CD4-positive, alpha-beta T cell (primary cell): ENCODE measurements around the gene CFAP298. TPM values are rescaled to one million over a fixed set of nuclear protein-coding genes. Genes with fewer than 3 reads are reported as not detected.
"Not testable (repeated sequence)": the region's sequence is repeated elsewhere in the genome, so short reads cannot be mapped to it uniquely, and the experiment has no call there.

Experiments
- ATAC-seq: fragments of 200-7000 bp; cut with Tn5 transposase; one replicate; pipeline ENCODE4 v1.10.0; 2022; ENCODE audit warnings: mild to moderate bottlenecking; ENCODE audit not compliant: poor library complexity
- CTCF ChIA-PET: fragments of 350-600 bp; sonication (Branson Sonifier 250); formaldehyde crosslinking; loops from one replicate; lab custom pipeline; 2021; ENCODE audit warnings: antibody characterized with exemption, inconsistent platforms; lab: Charles Lee
- POLR2A ChIA-PET: fragments of 350-600 bp; sonication (Branson Sonifier 250); formaldehyde crosslinking; loops from one replicate; lab custom pipeline; 2021; ENCODE audit warnings: antibody characterized with exemption, inconsistent platforms; lab: Charles Lee
- DNase-seq, 14 experiments: peaks; one replicate each; pipeline ENCODE4 v3.0.0-alpha.2; 2013 to 2020; ENCODE audit warnings: mixed read lengths in 2 of 14
- H3K27ac ChIP-seq, 2 donors: one replicate each; pipeline versions ENCODE4 v1.5.1 to v1.7.0; 2013; ENCODE audit warnings: low read length in 2 of 2, low read depth in 1 of 2, mild to moderate bottlenecking in 1 of 2
- H3K27me3 ChIP-seq, 2 experiments: 1 replicate in 1 of 2; 2 replicates in 1 of 2; pipeline versions ENCODE4 v1.6.1 to v1.7.0; 2013; ENCODE audit warnings: low read length in 2 of 2, control low read depth in 1 of 2, mild to moderate bottlenecking in 1 of 2, moderate library complexity in 1 of 2; ENCODE audit not compliant: insufficient read depth in 2 of 2, control insufficient read depth in 1 of 2
- H3K36me3 ChIP-seq: one replicate; pipeline ENCODE4 v1.6.1; 2013; ENCODE audit warnings: low read length, control low read depth; ENCODE audit not compliant: insufficient read depth
- H3K4me1 ChIP-seq: one replicate; pipeline ENCODE4 v1.6.1; 2013; ENCODE audit warnings: low read length, control low read depth; ENCODE audit not compliant: insufficient read depth
- H3K4me3 ChIP-seq: one replicate; pipeline ENCODE4 v1.5.1; 2013; ENCODE audit warnings: mild to moderate bottlenecking, low read length, moderate library complexity
- H3K9me3 ChIP-seq, 2 experiments: 1 replicate in 1 of 2; 2 replicates in 1 of 2; pipeline versions ENCODE4 v1.6.1 to v1.7.0; 2013; ENCODE audit warnings: low read length in 2 of 2, mild to moderate bottlenecking in 2 of 2, control low read depth in 1 of 2, moderate library complexity in 1 of 2; ENCODE audit not compliant: control insufficient read depth in 1 of 2, insufficient read depth in 1 of 2
- H3K27ac Mint-ChIP-seq: one replicate; pipeline ENCODE4 v1.8.0; 2020; ENCODE audit warnings: mixed read lengths
- H3K27me3 Mint-ChIP-seq: one replicate; pipeline ENCODE4 v1.8.0; 2021; ENCODE audit warnings: mixed read lengths
- H3K36me3 Mint-ChIP-seq: one replicate; pipeline ENCODE4 v1.8.0; 2021; ENCODE audit warnings: low read depth, mixed read lengths
- H3K4me1 Mint-ChIP-seq: one replicate; pipeline ENCODE4 v1.8.0; 2021; ENCODE audit warnings: low read depth, mixed read lengths
- H3K4me3 Mint-ChIP-seq: one replicate; pipeline ENCODE4 v1.8.0; 2020; ENCODE audit warnings: mild to moderate bottlenecking, mixed read lengths
- H3K9me3 Mint-ChIP-seq: one replicate; pipeline ENCODE4 v1.8.0; 2020; ENCODE audit warnings: mixed read lengths
- intact Hi-C, 2 experiments: fragments of 100-400 bp; cut with DNase I in 1 of 2; cut with micrococcal nuclease in 1 of 2; formaldehyde crosslinking; loops; one replicate each; pipeline versions ENCODE4 v1.15.1 to v1.9.0; 2023 to 2025; cut with DNase I, micrococcal nuclease
- polyA plus RNA-seq, 2 donors: library from polyadenylated mRNA; unstranded; fragments of 120-200 nt; gene quantifications; one replicate each; pipeline ENCODE4 v1.2.1, GENCODE V29; 2013
- total RNA-seq, 174 experiments: library from RNA in 2 of 174; stranded (reverse) in 2 of 174; gene quantifications; one replicate each; pipeline ENCODE4 v1.2.3 and lab custom pipeline; 2021 to 2026
- TF ChIP-seq, protein P1 (sequence below): fragments of 200-600 bp; IDR thresholded peaks from one replicate; pipeline ENCODE4 v1.8.0; 2022; ENCODE audit warnings: antibody characterized with exemption, mild to moderate bottlenecking

CFAP298 gene, protein sequence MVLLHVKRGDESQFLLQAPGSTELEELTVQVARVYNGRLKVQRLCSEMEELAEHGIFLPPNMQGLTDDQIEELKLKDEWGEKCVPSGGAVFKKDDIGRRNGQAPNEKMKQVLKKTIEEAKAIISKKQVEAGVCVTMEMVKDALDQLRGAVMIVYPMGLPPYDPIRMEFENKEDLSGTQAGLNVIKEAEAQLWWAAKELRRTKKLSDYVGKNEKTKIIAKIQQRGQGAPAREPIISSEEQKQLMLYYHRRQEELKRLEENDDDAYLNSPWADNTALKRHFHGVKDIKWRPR
- 1 to 10 TPM; 7.6 to 9.4 TPM for total RNA-seq
- polyA plus RNA-seq (2013, experiment 1 of 2): 31.4 TPM
- polyA plus RNA-seq (2013, experiment 2 of 2): 34.5 TPM
- 4.2 to 15.5 (median 10.2) reads per million in 172 experiments for total RNA-seq (lab: John Stamatoyannopoulos, UW)

DNA sequence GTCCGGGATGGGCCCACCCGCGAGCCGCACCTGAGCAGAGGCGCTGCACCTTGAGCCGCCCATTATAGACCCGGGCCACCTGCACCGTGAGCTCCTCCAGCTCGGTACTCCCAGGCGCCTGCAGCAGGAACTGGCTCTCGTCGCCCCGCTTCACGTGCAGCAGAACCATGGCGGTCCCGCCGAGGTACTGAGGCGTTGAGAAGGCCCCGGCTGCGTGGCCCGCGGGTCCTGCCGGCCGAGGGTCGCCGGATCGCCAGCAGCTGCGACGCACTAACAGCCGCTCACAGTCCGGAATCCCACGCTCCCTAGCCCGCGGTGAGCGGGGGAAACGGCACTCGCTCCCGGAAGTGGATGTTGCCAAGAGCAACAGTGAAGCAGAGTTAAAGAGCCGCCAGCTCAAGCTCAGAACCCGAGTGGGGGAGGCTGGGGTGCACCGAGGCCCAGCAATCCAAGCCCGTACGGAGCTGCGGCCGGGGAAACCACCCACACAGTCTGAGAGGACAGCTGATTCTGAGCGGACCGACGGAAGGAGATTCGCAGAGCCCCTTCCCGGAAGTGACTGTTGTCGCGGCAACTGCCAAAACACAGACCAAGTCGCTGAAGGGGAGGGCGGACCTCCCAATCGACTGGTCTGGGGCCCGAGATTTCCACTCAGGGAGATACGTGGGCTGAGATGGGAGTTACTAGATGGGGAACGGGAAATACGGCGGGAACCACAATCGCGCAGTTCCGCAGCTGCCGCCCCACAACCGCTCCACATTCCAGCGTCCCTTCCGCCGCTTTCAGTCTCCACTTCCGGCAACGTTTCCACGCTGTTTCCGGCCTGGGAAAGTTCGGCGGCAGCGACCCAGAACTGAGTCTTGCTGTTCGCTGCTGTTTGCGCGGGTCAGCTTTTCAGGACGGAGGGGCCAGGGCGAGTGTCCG, at the start of gene CFAP298:
TSS of gene CFAP298 (minus strand) at position 303 of the 924 bp plus-strand sequence. CDS start at position 169, 134 bp downstream.
- peak; percentile 76 to 98 (median 86) for DNase-seq
- Mint-ChIP-seq H3K27ac (peak within 1 kb of the TSS; percentile 87), H3K36me3 (peaks cover 40% of the 10 kb centered on the region), H3K9me3 (no peaks in the 10 kb centered on the region), H3K4me1 (peaks cover 27% of the 10 kb centered on the region), H3K27me3 (no peaks in the 10 kb centered on the region), H3K4me3 (peak within 1 kb of the TSS; percentile 99)
- intact Hi-C loops: loop anchor here (2.0 to 5.0 kb wide), 5 partner anchors 115 to 335 kb away; partner anchors contain the start of genes MIS18A (in 1 of the 2), PAXBP1 (in 1 of the 2), SYNJ1 (in 1 of the 2) and URB1 (in 1 of the 2)
- ATAC-seq: peak; percentile 93
- TF ChIP-seq, protein P1, sequence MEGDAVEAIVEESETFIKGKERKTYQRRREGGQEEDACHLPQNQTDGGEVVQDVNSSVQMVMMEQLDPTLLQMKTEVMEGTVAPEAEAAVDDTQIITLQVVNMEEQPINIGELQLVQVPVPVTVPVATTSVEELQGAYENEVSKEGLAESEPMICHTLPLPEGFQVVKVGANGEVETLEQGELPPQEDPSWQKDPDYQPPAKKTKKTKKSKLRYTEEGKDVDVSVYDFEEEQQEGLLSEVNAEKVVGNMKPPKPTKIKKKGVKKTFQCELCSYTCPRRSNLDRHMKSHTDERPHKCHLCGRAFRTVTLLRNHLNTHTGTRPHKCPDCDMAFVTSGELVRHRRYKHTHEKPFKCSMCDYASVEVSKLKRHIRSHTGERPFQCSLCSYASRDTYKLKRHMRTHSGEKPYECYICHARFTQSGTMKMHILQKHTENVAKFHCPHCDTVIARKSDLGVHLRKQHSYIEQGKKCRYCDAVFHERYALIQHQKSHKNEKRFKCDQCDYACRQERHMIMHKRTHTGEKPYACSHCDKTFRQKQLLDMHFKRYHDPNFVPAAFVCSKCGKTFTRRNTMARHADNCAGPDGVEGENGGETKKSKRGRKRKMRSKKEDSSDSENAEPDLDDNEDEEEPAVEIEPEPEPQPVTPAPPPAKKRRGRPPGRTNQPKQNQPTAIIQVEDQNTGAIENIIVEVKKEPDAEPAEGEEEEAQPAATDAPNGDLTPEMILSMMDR: no peak
- Histone ChIP-seq H3K27me3 (no peaks in the 10 kb centered on the region), H3K9me3 (no peaks in the 10 kb centered on the region), H3K36me3 (peaks cover 23% of the 10 kb centered on the region), H3K4me1 (peaks cover 26% of the 10 kb centered on the region), H3K27ac (peak within 1 kb of the TSS; percentile 76 to 96), H3K4me3 (peak within 1 kb of the TSS; percentile 83)
- ChIA-PET CTCF (interaction anchor here (1.0 to 1.6 kb wide), 3 partner anchors 11 to 868 kb away, joined by 4 to 9 read pairs (median 5); partner anchors contain the start of genes PAXBP1 and TMEM50B), POLR2A (interaction anchor here (0.9 to 3.4 kb wide), 10 partner anchors 12 to 931 kb away, joined by 3 to 19 read pairs (median 8); partner anchors contain the start of genes EVA1C, PAXBP1, SON and SYNJ1)

DNA sequence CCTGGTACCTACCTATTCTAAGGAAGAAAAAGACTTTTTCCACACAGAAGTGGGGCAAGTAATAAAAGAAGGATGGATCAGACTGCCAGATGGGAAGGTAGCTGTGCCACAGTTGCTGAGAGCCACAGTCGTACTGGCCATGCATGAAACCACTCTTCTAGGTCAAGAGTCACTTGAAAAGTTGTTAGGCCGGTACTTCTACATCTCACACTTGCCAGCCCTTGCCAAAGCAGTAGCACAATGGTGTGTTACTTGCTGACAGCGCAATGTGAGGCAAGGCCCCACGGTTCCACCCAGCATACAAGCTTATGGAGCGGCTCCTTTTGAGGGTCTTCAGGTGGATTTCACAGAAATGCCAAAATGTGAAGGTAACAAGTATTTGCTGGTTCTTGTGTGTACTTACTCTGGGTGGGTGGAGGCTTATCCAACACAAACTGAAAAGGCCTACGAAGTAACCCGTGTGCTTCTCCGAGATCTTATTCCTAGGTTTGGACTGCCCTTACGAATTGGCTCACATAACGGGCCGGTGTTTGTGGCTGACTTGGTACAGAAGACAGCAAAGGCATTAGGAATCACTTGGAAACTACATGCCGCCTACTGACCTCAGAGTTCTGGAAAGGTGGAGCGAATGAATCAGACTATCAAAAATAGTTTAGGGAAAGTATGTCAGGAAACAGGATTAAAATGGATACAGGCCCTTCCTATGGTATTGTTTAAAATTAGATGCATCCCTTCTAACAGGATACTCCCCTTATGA, 49.0 kb upstream of the CFAP298 start:
- H3K27ac ChIP-seq, H3K27me3 Mint-ChIP-seq, H3K4me3 Mint-ChIP-seq, intact Hi-C loops, H3K9me3 Mint-ChIP-seq, H3K4me1 ChIP-seq, CTCF ChIA-PET, ATAC-seq, DNase-seq, H3K27ac Mint-ChIP-seq, POLR2A ChIA-PET, H3K27me3 ChIP-seq, H3K4me1 Mint-ChIP-seq, H3K4me3 ChIP-seq: not testable (repeated sequence)
- peaks cover 7 to 21% of the 10 kb centered on the region in 2 experiments for H3K9me3 ChIP-seq
- H3K36me3 ChIP-seq: peaks cover 67% of the 10 kb centered on the region
- H3K36me3 Mint-ChIP-seq: peaks cover 99% of the 10 kb centered on the region

DNA sequence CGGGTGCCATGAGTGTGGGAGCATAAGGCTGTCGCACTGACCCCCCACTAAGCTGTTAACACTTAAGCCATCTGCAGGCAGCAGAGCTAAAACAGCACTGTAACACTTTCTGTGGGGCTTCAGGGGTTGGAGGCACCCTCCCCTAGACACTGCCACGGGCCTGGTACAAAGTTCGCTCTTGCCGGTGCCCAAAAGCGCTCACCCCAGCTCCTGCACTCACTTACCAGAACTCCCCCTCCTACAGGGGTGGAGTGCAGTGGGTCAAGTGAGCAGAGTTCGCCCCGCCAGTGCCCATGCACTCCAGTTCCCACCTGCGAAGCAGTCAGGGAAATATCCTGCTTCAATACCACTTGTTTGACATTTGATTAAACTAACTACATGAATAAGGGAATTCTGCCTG, 46.3 kb upstream of the CFAP298 start:
- no peak for DNase-seq
- no peaks in the 10 kb centered on the region for H3K9me3 Mint-ChIP-seq
- no peak overlapping the region for H3K4me3 Mint-ChIP-seq
- TF ChIP-seq, protein P1: no peak
- H3K4me3 ChIP-seq: no peak overlapping the region
- peaks cover 97% of the 10 kb centered on the region for H3K36me3 Mint-ChIP-seq
- no peak overlapping the region for H3K27ac Mint-ChIP-seq
- no peak for ATAC-seq
- H3K4me1 ChIP-seq: no peaks in the 10 kb centered on the region
- ChIA-PET POLR2A (no interaction called here), CTCF (no interaction called here)
- H3K4me1 Mint-ChIP-seq: no peaks in the 10 kb centered on the region
- intact Hi-C loops: loop anchor here in 1 of 2 experiments (10.0 kb wide), 2 partner anchors 536 to 796 kb away; no protein-coding TSS in a partner anchor
- H3K27me3 Mint-ChIP-seq: no peaks in the 10 kb centered on the region
- H3K27ac ChIP-seq: no peak overlapping the region
- H3K27me3 ChIP-seq: no peaks in the 10 kb centered on the region
- peaks cover 53% of the 10 kb centered on the region for H3K36me3 ChIP-seq
- peaks cover 0 to 4% of the 10 kb centered on the region in 2 experiments for H3K9me3 ChIP-seq
